Endothelial cell of hepatic sinusoid (primary cell): ENCODE measurements around the gene ALOX5AP.

Experiments
- in situ Hi-C: cut with HindIII; loops from 2 replicates; pipeline ENCODE4 v1.10.0; 2017; ENCODE audit warnings: low sequenced_read_pairs

The ALOX5AP gene

GRCh38 chr13:30735025-30735871 lies at the start of gene ALOX5AP:
Gene ALOX5AP (plus strand): TSS chr13:30735543. CDS start chr13:30735606, 63 bp downstream.
- in situ Hi-C loops, result loop anchor here (5.0 to 10.0 kb wide), 2 partner anchors 33 to 60 kb away; no protein-coding TSS in a partner anchor

DNA sequence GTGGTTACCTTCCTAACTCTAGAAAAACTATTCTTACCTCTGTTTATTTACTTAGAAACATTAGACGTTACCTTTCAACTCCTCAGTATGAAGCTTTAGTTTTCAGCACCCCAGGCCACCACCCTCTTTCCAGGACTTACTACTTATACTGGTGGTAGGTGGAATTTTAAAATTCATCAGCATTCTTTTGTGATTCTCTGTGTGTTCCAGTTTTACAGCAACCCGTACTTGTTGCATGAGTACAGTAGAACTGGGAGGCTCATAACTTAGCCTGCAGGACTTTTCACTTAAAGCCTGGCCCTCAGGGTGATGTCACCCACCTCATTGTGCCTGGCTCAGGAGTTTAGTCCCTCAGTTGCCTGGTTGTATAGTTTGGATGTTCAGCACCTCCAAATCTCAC lies 49.4 kb upstream of the ALOX5AP start:
- in situ Hi-C loops, result loop anchor here (5.0 kb wide), 1 partner anchor 111 kb away; no protein-coding TSS in a partner anchor

- in situ Hi-C loops, result loop anchor here (5.0 kb wide), 1 partner anchor 110 kb away; no protein-coding TSS in a partner anchor
These were observed 47.7 kb upstream of the ALOX5AP start for GRCh38 chr13:30687601-30688000.

DNA sequence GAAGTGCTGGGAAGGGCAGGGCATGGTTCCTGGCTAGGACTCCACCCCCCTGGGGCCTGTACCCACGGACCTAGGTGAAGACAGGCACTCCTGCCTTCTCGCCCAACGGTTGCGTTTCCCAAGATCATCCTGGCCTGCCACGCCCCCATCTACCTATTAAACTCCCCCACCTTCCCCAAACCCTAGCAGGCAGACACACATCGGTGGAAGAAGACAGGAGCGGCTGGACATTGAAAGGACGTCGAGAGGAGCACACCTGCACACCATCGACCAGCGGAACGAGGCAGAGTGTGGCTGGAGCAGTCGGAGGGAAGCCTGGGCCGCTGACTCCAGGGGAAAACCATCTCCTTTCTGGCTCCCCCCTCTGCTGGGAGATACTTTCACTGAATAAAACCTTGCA lies 45.6 kb upstream of the ALOX5AP start:
- in situ Hi-C loops, result loop anchor here (5.0 kb wide), 1 partner anchor 108 kb away; no protein-coding TSS in a partner anchor

DNA sequence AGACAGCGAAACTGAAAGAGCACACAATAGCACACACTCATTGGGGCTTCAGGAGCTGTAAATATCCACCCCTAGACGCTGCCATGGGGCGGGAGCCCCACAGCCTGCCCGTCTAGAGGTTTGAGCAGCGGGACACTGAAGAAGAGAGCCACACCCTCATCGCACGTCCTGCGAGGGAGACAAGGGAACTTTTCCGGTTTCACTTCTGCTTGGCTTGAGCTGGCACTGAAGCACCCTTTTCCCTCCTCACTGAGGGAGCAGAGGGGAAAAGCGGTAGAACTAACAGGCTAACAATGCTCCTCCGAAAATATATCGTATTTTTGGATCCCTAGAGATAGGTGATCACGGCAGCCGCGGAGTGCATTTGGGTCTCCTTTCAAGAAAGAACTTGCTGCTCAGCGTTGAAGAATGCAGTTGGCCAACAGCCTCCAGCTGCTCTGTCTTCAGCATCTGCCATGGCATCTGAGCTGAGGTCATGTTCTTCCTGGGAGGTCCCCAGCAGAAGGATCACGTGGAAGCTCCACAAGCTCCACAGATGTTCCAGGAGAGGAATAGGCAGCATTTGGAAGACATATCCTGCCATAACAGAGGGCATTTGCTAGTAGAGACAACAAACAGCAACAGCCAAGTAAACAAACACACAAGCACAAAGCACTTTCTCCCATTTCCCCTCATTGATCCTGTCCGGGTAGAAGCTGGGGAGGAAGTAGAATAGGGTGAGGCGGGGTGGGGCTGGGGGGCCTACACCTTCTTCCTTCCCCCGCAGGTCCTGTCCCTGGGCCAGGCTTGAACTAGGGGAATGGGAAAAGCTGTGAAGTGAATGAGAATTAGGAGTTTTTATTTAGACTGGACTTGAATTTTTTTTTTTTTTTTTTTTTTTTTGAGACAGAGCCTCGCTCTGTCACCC lies 44.8 kb upstream of the ALOX5AP start:
- in situ Hi-C loops, result no loop called here

GRCh38 chr13:30692113-30692512 lies 43.2 kb upstream of the ALOX5AP start:
- in situ Hi-C loops, result no loop called here

GRCh38 chr13:30696278-30697176 lies 38.8 kb upstream of the ALOX5AP start:
- in situ Hi-C loops, result no loop called here

DNA sequence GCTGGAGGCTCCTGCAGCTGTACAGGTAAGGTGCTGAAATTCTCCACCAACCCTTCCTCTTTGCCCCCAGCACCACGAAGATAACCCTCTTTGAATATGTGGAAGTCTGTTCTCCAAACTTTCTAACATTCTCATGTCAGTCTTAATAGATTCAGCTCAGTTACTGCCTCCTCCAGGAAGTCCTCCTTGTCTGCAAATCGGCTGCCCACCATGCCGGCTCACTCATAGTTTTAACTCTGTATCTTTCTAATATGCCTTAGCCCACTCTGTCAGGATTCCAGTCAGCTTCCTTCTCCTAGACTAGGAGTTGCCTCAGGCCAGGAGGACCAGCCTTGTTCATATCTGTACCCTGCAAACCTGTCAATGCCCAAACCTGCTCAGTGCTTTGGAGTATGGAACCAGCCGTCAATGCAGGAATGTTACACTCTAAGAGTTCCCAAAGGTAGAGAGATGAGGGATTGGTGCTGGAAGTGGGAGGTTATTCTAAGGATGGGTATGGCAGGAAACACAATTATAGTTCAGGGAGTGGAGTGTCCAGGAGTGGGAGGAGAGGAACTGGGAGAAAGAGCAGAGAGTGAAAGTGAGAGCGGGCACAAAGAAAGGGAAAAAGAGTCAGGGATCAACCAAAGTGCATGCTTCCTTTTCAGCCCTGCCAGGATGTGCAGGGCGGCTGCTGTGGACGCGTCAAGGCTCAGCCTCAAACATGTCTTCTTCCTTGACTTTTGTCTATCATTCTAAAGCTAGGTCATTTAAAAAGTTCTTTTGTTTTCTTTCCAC lies 38.0 kb upstream of the ALOX5AP start:
- in situ Hi-C loops, result no loop called here

DNA sequence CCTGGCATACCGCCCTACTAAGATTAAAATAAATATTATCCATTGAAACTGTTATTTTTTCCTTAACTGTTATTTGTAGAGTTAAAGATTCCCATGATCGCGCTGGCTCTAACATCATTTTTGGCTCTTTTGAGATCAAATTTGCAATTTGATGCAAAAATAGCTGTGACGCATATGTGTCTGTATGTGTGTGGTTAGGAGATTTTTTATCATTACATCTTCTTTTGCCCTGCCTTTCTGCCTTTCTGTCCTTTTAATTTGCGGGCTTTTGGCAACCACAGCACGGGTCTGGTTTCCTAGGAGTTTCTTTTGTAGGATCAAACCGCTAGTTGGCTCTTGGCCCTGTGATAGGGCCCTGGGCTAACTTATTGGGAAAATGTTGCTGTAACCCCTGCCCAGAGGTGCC lies 37.3 kb upstream of the ALOX5AP start:
- in situ Hi-C loops, result no loop called here

- in situ Hi-C loops, result no loop called here
These were observed 36.8 kb upstream of the ALOX5AP start for GRCh38 chr13:30698488-30699005.

DNA sequence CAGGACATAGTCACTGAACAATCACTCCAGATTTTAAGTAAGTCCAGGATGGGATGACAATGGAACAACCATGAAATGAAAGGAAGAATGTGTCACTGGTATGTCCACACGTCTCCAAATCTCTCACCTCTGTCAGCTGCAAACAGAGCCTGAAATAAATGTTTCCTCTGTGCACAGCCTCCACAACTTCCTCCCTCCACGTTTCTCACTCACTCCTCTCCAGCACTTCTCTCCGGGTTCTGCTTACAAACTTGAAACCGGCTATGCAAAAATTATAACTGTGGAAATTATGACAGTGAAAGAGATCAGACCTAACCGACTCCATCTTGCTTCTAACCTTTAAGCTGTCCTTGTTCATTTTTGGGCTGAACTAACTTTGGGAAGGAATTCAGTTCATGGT lies 35.0 kb upstream of the ALOX5AP start:
- in situ Hi-C loops, result loop anchor here (5.0 kb wide), 1 partner anchor 37 kb away; the partner anchor contains the start of gene ALOX5AP

DNA sequence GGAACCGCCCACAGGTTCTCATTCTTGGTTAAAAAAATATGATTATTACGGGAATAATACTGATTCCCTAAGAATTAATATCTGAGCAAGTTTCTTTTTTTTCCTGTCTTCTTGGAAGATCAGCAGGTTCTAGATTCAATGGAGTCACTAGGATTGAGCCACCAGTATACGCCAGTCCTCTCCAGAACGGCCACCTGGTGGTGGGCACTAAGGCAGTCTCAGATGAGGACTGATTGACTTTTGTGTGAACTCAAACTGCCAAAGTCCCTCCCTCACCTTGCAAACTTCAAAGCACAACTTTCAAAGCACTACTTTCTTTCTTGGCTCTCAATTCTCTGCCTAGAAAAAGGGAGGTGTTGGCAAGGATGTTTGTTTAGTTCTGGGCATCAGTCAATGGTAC lies 33.3 kb upstream of the ALOX5AP start:
- in situ Hi-C loops, result loop anchor here (5.0 kb wide), 1 partner anchor 35 kb away; the partner anchor contains the start of gene ALOX5AP

DNA sequence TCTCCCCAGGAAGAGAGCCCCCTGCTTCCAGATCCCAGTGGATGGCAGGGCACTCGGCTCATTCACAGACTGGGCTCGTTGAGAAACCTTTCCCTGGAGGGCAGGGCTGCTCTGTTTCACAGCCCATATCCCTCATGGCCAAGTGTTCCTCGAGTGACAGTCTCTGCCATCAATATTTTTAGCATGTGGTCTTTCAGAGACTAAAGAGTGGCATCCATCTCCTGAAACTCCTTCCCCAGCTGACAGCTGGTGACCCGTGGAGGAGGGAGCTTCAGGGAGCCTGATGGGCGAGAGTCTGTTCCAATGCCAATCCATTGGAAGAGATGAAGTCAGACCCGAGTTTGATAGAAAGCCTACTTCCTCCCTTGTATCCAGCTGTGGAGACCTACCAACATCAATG lies 30.7 kb upstream of the ALOX5AP start:
- in situ Hi-C loops, result loop anchor here (5.0 kb wide), 1 partner anchor 33 kb away; the partner anchor contains the start of gene ALOX5AP

GRCh38 chr13:30705680-30706079 lies 29.7 kb upstream of the ALOX5AP start:
- in situ Hi-C loops, result no loop called here

DNA sequence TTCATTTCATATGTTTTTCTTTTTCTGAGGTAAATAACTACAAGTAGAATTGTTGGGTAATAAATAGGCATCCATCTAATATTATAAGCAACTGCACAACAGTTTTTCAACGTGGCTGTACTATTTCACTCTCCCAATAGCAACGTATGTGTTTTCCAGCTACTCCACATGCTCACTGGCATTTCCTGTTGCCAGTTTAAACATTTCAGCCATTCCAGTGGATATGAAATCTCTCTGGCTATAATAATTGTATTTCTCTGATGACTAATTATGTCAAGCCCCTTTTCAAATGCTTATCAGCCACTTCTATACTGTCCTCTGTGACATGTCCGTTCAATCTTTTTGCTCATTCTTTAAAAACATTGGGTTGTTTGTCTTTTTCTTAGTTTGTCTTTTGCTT lies 26.8 kb upstream of the ALOX5AP start:
- in situ Hi-C loops, result no loop called here

GRCh38 chr13:30710442-30710841 lies 24.9 kb upstream of the ALOX5AP start:
- in situ Hi-C loops, result no loop called here

- in situ Hi-C loops, result no loop called here
These were observed 24.0 kb upstream of the ALOX5AP start for GRCh38 chr13:30711375-30711774.

- in situ Hi-C loops, result no loop called here
These were observed 23.5 kb upstream of the ALOX5AP start for GRCh38 chr13:30711837-30712236.
